Measurements from ENCODE around the gene ADCYAP1.
"Not testable (repeated sequence)": the region's sequence is repeated elsewhere in the genome, so short reads cannot be mapped to it uniquely, and the experiment has no call there.

Gene ADCYAP1

DNA sequence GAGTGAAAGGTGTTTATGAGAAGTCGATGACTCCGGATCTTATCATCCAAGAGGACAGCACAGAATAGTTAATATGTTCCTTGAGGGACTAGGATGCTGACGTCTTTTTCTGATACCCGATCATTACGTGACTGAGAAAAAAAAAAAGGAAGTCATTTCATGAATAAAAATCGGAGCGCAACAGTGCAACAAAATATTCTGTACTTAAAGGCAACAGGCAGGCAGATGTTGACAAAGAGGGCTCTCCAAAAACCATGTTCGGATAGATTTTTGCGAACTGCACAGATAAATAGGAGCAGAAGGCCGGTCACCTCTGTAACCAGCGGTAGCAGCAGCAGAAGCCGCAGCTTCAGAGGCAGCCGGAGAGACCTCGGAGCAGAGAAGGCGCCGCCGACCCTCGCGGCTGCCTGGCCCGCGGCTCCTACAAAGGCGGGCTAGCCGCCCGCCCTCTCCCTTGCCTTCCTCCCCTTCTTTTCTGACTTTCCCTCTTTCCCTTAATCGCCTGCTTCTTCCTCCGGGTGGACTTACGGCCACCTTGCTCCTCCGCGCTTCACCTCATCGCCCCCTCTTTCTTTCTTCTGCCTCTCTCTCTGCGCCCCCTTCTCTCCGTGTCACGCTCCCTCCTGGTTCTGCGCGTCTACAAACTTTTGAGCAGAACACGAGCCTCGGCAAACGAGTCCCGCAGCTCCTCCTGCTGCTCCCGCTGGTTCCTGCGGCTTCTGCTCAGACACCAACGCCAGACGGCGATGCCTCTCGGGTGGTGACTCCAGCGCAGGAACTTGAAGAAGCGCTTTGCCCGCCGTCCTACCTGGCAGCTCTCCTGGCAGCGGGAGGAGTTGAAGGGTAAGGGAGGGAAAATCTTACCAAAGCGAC lies at the start of gene ADCYAP1:
TSS of gene ADCYAP1 (plus strand) at position 654 of the 873 bp plus-strand sequence. CDS start 516 bp downstream, outside the sequence.
- no peak for DNase-seq

DNA sequence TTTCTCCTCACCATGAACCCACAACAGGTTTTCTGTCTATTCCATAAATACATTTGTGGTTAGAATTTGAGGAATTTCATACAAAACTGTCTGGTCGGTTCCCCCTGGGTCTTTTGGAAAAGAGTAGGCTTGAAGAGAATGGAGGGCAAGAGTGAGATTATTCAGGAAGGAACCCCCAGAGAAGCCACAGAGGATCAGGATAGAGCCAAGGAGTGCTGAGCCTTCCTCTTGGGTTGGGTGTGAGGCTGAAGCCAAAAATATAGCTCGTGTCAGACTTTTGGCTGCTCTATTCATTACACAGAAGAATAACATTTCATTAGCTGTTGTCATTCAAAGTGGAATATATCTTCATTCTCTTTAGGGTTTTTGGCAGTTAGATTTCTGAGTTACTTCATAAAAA lies 46.7 kb upstream of the ADCYAP1 start:
- DNase-seq, result no peak

DNA sequence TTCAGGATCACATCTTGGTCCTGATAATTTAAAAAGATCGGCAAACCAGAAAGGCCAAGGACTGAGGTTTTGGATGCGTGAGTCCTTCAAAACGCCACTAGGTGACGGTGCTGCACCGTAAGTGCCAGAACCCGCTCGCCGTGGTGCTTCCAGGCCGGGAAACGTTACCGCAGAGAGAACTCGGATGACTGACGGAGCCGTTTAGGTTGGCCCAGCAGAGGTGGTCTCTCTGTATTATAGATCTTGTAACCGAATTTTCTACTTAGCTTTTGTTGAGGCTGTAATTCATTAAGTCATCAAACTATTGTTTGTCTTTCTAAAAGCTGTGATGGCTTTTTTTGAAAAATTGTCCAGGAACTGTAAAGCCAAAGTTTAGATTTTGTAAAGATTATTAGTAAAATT lies 39.8 kb upstream of the ADCYAP1 start:
- DNase-seq, result peak; percentile 2

DNA sequence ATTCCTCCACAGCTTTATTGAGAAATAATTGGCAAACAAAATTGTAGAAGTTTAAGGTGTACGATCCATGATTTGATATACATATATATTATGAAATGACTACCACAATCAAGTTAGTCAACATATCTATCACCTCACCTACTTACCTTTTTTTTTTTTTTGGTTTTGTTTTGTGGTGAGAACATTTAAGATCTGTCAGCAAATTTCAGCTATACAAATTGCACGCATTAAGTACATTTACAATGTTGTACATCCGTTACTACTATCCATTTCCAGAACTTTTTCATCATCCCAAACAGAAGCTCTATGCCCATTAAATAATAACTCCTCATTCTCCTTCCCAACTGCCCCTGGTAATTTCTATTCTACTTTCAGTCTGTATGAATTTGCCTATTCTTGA lies 37.4 kb upstream of the ADCYAP1 start:
- no peak for DNase-seq

DNA sequence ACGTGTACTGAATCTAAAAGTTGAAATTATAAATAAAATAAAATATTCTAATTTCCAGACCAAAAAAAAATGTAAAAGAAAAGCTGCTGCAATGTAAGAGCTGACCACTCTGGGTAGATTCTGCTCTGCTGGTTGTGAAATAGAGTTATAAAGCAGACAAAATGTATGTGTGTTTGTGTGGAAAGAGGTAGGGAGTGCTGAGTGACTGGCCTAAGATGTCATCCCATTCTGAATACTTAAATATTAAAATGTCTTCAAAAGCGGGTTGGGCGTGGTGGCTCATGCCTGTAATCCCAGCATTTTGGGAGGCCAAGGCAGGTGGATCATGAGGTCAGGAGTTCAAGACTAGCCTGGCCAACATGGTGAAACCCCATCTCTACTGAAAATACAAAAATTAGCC lies 31.2 kb upstream of the ADCYAP1 start:
- DNase-seq, result not testable (repeated sequence)

DNA sequence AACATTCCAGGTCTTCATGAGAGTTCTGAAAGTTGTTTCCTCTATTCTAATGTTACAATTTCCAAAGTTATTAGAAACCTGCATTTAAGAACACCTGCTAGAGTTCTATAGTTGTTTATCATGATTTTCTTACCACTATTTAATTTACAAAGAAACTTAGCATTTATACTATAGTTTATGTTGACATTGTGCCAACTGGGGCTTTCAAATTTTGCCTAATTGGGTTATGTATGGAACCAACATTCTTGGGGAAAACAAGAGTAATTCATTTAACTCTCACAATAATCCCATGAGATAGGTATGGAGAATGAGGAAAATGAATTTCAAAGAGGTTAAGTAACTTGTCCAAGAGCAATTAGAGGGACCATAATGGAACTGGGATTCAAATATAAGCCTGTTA lies 28.8 kb upstream of the ADCYAP1 start:
- no peak for DNase-seq

DNA sequence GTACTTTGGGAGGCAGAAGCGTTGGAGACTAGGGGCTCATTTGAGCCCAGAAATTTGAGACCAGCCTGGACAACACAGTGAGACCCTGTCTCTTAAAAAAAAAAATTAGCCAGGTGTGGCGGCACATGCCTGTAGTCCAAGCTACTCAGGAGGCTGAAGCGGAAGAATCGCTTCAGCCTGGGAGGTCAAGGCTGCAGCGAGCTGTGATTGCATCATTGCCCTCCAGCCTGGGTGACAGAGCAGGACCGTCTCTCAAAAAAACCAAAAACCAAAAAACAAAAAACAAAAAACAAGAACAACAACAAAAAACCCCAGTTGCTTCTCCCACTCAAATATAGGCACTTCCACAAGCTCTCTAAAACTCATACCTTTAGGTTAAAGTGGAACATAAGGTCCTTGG lies 27.4 kb upstream of the ADCYAP1 start:
- DNase-seq, result no peak

DNA sequence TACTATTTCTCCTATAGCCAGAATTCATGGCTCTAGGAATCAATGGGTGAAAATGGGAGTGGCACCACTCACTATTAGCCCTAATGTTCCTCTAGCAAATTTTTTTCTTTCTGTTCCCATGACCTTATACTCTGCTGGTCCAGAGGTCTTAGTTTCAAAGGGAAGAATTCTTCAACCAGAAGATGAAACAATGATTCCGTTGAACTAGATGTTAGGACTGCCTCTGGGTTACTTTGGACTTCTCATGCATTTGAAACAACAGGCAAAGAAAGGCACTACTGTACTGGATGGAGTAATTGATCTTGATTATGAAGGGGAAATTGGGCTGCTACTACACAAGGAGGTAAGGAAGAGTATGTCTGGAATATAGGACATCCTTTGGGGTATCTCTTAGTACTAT lies 18.6 kb upstream of the ADCYAP1 start:
- DNase-seq, result no peak

DNA sequence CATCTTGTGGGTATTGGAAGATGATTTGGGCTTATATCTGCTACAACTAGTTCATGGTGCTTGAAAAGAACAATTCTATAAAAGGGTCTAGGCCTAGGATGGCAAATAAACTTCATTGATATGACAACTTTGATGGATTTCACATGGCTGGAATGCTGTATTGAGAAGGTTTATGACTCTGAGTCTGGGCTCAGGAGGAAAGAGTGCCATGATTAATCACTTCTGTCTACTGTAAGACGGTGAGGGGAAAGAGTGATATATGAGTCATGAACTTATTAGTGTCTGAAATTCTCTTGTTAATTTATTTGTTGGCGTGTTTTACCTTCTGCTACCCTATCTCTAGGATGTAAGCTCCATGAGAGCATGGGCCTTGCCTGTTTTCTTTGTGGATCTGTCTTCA lies 17.0 kb upstream of the ADCYAP1 start:
- no peak for DNase-seq

DNA sequence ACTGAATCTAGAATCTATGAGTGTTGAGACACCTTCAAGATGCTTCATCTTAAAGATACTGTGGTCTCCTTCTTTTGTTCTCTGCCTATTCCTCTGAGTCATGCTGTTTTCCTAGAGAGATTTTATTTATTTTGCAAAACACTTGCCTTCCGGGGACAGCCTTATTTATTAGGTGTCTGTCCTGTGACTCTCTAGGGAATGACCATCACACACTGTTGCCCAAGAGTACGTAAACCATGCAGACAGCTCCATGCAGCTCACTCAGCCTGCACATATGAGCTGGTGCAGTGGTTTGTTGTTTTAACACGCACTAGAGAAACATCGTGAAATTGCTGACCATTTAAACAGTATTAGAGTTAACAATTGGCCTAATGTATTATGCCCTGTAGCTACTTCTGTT lies 12.4 kb upstream of the ADCYAP1 start:
- no peak for DNase-seq

DNA sequence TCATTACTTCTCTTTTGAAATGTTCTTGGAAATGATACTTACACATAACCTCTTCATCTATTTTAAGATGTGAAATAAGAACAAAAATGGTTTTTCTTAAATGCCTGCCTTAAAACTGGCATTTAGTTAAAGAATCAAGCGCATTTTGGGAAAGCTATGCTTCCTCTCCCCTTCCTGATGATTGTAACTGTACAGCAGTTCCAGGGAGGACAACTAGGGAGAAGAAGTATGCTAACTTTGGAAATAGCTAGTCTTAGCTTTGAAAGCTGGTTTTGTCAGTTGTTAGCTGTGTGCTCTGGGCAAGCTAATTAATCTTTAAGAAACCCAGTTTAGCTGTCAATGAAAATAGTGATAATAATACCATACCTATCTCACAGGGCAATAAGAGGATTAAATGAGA lies 8.4 kb upstream of the ADCYAP1 start:
- no peak for DNase-seq

DNA sequence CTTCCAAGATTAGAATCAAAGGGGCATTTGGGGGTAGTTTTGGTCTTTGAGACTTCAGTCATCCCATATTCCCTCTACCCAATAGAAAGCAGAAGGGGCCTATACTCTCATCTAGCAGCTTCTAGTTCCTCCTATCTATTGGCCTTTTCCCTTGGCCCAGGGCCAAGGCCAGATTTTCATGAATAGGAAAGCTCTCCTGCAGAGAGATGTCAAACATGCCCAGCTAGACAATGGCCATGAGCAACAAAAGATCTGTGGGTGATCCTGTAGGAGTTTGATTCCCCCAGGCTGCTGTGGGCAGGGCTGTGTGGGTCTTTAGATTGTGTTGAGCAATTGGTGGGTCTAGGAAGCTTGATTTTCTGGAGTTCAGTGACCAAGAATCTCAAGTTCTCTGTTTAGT lies 2.9 kb upstream of the ADCYAP1 start:
- no peak for DNase-seq

DNA sequence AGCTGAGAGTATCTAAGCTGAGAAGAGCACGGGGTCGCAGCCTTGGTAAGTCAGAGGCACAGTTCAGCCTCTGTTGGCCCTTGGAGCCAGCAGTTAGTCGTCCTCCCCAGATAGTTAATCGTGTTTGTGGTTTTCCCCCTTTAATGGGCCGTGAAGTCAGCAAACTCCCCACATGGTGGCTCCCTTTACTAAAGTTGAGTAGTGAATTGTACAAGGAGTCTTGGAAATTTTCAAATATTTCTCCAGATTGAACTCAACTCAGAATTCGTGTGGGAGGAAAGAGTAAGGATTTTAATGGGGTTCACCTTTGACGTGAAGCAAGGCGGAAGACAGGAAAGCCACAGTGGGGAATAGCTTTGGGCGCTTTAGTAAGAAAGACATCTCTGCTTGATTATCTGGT lies 2.4 kb upstream of the ADCYAP1 start:
- DNase-seq, result no peak

DNA sequence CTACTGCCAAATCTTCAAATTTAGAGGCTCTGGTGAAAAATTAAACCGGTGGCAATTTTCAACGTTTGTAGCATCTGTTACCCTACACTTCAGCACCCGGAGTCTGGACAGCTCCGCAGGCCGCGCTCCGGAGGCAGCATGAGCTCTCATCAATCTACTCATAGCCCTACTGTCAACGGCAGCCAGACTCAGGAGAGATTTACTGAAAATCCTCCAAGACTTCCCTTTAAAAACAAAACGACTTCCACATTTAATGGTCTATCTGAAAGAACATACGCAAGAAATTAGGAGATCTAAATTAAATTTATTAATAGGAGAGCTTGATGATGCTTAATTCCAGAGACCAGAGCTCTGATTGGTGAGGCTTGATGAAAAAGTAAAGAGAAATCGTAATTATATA lies 970 bp upstream of the ADCYAP1 start:
- no peak for DNase-seq

DNA sequence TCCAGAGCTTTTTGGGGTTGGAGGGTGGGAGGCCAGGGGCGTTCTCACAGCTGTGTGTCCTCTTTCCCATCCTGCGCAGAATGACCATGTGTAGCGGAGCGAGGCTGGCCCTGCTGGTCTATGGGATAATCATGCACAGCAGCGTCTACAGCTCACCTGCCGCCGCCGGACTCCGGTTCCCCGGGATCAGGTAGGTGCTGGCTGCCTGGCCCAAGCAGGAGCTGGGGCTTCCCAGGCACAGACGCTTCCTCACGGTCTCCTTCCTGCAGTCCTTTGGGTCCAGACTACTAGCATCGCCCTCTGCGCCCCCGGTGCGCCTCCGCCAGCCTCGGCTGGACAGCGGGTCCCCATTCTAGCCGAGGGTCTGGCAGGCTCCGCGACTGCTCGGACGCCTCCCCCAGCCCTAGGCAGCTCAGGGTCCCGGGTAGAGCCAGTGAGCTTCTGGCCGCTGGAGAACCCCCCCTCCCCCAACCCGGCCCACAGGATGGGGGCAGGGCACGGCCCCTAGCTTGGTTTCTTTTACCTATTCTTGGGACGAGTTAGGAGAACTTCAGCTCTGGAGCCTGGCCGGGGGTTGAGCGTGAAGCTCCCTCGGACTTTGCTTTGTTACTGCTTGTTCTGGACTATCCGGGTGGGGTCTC lies 756 bp downstream of the ADCYAP1 start:
- DNase-seq, result no peak

DNA sequence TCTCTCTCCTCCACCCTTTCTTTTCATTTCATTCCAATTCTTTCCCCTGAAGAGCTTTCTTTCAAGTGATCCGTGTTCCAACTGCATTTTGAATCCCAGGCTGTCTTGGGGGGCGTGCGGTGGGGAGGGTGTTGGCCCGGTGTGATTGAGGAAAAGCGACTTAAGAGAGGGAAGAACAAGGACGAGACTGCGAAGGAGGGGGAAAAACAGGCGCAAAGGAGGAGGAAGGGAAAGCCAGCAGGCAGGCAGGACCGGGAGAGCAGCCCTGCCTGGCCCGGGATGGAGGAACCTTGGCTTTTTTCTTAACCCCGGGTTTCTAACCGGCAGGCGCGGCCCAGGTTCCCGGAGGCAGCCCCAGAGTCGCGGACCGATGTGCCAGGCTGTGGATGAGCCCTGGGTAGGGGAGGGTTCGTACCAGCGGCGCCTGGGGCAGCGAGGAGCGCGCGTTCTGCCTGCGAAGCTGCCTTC lies 1.3 kb downstream of the ADCYAP1 start:
- DNase-seq, result no peak

DNA sequence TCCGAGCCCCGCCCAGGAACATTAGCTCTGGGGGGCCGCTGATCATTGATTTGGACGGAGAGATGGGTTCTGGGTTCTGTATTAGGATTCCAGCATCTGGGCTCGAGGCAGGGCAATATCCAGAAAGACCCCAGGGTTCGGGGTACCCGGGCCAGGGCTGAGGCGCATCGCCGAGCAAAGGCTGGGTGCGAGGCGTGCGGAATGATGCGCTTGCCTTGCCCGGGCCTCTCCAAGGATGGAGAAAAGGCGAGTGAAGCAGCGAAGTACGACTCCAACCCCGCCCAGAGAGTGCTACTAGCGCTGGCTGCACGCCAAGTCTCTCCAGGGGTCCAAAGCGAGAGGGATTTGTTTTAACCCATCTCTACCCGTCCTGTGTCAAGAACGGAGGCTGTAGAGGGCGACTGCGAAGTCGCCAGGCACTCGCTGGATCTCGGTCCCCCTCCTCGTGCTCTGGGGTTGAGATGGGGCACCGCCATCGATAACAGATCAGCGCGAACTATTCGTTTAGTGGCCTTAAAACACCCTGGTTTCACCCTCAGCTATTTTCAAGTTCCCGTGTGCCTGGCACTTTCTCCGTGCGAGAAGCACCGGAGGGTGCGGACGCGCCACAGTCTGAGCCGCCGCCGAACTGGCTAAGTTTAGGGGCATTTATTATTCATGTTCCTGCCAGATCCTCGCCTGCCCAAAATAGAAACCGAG lies 1.9 kb downstream of the ADCYAP1 start:
- no peak for DNase-seq

DNA sequence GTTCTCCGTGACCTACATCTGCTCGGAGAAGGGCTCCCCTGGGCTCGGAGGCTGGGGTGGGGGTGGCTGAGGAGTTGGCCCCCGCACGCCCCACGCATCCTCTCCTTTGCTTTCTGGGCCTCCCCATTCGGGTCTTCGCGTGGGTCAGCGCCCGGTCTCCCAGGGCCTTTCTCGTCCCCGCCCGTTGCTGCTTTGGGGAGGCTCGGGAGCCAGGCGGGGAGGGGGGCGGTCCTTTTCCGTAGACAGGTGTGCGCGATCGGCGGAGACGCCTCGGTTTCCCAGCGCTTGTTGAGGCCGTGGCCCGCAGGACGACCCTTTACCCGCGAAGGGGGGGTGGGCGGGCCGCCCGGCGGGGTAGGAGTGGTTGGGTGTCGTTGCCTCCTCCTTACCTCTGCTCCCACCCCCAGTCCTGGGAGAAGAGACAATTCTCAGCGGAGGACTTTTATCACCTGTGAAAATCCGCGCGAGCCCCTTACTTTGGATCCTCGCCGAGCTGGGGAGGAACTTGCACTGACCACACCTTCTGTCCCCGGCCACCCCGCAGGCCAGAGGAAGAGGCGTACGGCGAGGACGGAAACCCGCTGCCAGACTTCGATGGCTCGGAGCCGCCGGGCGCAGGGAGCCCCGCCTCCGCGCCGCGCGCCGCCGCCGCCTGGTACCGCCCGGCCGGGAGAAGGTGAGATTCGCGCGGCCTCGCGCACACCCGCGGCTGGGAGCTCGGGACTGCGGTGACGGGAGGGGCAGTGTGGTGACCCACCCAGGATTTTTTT lies 2.6 kb downstream of the ADCYAP1 start:
- no peak for DNase-seq

DNA sequence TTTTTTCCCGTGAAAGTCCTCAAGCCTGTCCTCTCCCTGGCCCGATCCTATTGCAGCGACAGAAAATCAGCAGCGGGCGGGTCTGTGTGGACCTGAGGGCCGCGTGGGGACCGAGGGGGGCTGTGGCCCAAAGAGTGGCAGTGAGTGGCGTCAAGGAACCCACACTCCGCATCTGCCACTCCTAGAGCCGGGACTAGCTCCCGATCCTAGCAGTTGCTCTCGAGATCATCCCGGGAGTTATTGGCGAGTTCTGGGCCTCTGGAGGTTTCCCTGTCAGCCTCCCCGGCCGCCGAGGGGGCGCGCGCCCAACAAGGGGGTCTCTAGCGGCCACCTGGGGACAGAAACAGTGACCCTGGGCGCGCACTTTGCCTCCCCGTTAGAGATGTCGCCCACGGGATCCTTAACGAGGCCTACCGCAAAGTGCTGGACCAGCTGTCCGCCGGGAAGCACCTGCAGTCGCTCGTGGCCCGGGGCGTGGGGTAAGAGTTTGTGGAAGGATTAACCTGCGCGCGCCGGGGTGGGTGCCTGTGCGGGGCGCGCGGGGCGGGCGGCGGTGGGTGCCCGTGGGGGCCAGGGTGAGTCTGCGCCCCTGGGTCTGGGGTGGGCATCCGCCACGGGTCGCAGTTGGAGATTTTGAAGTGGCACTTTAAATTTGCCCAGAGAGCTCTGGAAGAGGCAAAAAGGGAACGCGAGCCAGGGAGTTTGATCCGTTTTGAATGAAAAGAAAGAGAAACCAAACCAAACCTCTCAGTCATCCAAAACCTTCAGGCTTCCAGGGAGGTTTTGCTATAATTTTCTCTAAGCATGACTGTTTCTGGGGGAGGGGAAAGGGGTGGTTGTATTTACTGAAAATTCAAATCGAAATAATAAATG lies 3.5 kb downstream of the ADCYAP1 start:
- no peak for DNase-seq

DNA sequence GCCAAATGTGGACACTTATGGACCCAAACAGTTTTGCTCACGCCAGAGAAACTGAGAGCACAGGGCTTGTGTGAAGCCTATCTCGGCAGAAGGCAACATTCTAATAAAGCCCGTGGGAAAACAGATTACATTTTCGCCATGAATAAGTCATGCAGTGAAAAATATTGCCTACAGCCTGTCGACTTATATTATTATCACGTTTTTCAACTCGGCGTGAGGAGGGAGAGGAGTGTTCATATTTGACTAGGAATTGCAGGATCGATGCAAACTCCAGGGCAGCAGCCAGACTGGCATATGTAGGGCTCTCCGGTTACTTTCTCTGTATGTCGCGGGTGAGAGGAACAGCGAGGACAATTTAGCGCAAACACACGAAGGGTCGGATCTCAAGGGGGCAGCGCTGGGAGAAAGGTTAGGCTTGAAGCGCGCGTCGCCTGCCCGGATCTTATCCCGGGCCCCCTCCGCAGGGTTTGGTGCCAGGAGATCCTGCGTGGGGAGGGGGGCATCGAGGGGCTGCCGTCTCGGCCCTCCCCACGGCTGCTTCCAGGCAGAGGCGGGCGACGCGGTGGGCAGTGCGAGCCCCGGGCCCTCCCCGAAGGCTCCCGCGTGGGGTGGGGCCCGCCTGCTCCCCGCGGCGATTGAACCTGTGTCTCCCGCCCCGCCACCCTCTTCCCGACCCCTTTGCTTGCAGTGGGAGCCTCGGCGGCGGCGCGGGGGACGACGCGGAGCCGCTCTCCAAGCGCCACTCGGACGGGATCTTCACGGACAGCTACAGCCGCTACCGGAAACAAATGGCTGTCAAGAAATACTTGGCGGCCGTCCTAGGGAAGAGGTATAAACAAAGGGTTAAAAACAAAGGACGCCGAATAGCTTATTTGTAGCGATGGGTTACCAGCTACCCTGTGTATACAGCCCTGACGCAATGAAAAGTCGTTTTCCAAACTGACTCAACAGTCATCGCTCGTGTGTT lies 4.4 kb downstream of the ADCYAP1 start:
- no peak for DNase-seq

DNA sequence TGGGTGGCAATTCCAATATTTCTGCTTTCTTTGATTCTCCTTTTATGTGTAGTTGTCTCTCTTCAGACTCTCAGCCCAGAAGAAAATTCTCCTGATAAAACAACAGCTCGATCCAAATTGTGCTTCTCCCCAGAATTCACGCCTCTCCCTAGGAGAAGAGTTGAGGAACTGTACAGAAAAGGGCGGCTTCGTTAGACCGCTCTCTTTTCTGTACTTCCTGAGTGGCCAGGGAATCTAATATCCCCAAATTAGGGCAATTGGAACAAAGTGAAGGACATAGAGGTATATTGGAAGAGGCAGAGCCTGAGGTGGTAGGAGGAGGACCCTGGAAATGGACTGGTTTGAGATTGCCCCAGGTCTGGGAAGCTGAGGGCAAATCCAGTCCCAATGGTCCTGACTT lies 5.6 kb downstream of the ADCYAP1 start:
- no peak for DNase-seq

All from NCI-H1436 treated with DMSO at 0.1 percent for 48 hours (cell line).